ENCODE data around the gene ARHGEF40.
A peak's percentile ranks its signal among the peaks of the same experiment; 100 is the strongest.

The ARHGEF40 gene

GRCh38 chr14:21070083-21070609, at the start of gene ARHGEF40:
TSS of gene ARHGEF40 (plus strand) at chr14:21070304. CDS start at chr14:21070397, 93 bp downstream.
- no peak for DNase-seq (ENCODE audit: low read depth)
- TF ChIP-seq CTCF (IDR thresholded peaks at IDR 0.05; ENCODE audit: control insufficient read depth, insufficient read depth, low read depth, low read length, missing control alignments): no peak
- peak within 1 kb of the TSS; percentile 96 for H3K4me3 ChIP-seq (ENCODE audit: control insufficient read depth, low read depth, low read length)

- no peak for DNase-seq (ENCODE audit: low read depth)
- TF ChIP-seq CTCF (IDR thresholded peaks at IDR 0.05; ENCODE audit: control insufficient read depth, insufficient read depth, low read depth, low read length, missing control alignments): no peak
- H3K4me3 ChIP-seq (ENCODE audit: control insufficient read depth, low read depth, low read length): no peak overlapping the region
Measured at GRCh38 chr14:21020977-21021545, 49.0 kb upstream of the ARHGEF40 start.

- H3K4me3 ChIP-seq (ENCODE audit: control insufficient read depth, low read depth, low read length): no peak overlapping the region
- no peak for DNase-seq (ENCODE audit: low read depth)
- no peak for TF ChIP-seq CTCF (IDR thresholded peaks at IDR 0.05; ENCODE audit: control insufficient read depth, insufficient read depth, low read depth, low read length, missing control alignments)
Measured at GRCh38 chr14:21022686-21023085, 47.4 kb upstream of the ARHGEF40 start.

DNA sequence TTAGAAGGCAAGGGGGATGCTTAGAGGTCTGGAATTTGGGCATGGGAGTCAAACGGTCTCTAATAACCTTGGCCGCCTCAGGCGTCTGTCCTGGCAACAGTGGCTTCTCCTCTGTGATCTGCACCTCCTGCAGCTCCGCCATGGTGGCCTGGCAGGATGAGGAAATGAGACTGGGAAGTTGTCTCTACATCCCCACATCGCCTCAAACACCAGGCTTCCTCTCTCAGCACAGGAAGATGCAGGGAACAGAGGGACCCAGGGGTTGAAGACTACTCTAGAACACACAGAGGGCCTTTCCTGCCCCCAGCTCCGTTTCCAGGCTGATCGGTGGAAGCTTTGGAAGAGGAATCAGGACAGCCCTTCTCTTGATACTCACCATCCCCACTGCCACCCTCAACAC, 46.9 kb upstream of the ARHGEF40 start:
- no peak for DNase-seq (ENCODE audit: low read depth)

GRCh38 chr14:21023817-21024584, 46.1 kb upstream of the ARHGEF40 start:
- TF ChIP-seq CTCF (IDR thresholded peaks at IDR 0.05; ENCODE audit: control insufficient read depth, insufficient read depth, low read depth, low read length, missing control alignments): no peak
- DNase-seq (ENCODE audit: low read depth): no peak
- H3K4me3 ChIP-seq (ENCODE audit: control insufficient read depth, low read depth, low read length): no peak overlapping the region

More for the DNA sequence above, 46.9 kb upstream of the ARHGEF40 start:
- no peak overlapping the region for H3K4me3 ChIP-seq (ENCODE audit: control insufficient read depth, low read depth, low read length)
- no peak for TF ChIP-seq CTCF (IDR thresholded peaks at IDR 0.05; ENCODE audit: control insufficient read depth, insufficient read depth, low read depth, low read length, missing control alignments)

DNA sequence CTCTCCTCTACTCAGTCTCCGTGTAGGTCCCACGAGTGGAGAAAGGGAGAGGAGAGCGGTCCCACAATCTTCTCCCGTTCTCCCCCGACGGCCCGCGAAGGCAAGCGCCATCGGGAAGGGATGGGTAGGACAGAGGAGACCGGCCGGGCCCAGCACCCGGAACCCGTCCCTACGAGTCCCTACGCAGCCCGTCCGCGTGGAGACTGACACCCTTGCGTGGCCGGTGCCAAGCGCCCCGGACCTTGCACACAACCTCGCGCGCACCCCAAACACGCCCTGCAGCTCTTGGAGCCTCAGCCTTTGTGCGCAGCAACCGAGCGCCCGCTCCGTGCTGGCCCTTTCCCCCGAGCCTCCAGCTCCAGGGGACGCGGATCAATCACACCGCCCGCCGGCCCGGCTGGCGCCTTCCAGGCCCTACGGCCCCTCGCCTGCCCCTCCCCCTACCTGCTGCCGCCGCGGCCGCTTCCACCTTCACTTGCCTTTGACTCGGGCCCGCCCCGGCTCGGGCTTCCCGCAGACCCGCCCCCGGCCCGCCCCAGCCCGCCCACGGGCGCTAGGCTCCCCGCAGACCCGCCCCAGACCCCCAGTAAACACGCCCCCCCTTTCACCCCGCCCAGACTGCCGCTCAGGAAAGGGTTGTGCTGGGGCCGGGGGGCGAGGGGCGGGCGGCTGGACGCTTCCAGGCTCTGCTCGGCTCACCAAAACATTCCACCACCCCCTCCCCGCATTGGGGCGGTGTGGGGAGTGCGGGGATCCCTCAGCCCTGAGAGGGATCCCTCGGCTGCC, 45.3 kb upstream of the ARHGEF40 start, which contains the start of gene NDRG2:
Gene NDRG2 (minus strand): TSS at position 477 of the 786 bp plus-strand sequence. CDS start 1,746 bp downstream, outside the sequence.
- peak within 1 kb of the TSS; percentile 28 for H3K4me3 ChIP-seq (ENCODE audit: control insufficient read depth, low read depth, low read length)
- no peak for DNase-seq (ENCODE audit: low read depth)
- TF ChIP-seq CTCF (IDR thresholded peaks at IDR 0.05; ENCODE audit: control insufficient read depth, insufficient read depth, low read depth, low read length, missing control alignments): no peak
